Spleen (tissue), 7 donors: Measurements from ENCODE around the gene FNDC3A.

Source experiments
- POLR2A ChIP-seq, 3 donors: fragments of 450-650 bp; IDR thresholded peaks; one replicate each; pipeline ENCODE4 v1.5.1; 2017; ENCODE audit warnings: antibody characterized with exemption in 3 of 3, mild to moderate bottlenecking in 1 of 3
- POLR2AphosphoS5 ChIP-seq, 3 donors: sonication (generic); formaldehyde crosslinking; IDR thresholded peaks; one replicate each; pipeline ENCODE4 v1.5.1; 2017; ENCODE audit warnings: antibody characterized with exemption in 3 of 3
- TF ChIP-seq, protein P1 (sequence below), 11 experiments: fragments of 200-600 bp in 7 of 11; fragments of 450-650 bp in 4 of 11; sonication (generic) in 4 of 11; IDR thresholded peaks in 8 of 11; conservative IDR thresholded peaks in 3 of 11; 1 replicate in 7 of 11; 2 replicates in 4 of 11; pipeline versions ENCODE4 v1.4.0 to v1.8.0; 2016 to 2021; ENCODE audit warnings: antibody characterized with exemption in 11 of 11, inconsistent platforms in 4 of 11, mild to moderate bottlenecking in 1 of 11
- donor health status: DM: no; HTN: no; CAD: no; lungs with moderate emphysema.
- donor health status: DM: no; HTN: no; CAD: no.
- donor health status: DM: no; HTN: no; CAD: no.

DNA sequence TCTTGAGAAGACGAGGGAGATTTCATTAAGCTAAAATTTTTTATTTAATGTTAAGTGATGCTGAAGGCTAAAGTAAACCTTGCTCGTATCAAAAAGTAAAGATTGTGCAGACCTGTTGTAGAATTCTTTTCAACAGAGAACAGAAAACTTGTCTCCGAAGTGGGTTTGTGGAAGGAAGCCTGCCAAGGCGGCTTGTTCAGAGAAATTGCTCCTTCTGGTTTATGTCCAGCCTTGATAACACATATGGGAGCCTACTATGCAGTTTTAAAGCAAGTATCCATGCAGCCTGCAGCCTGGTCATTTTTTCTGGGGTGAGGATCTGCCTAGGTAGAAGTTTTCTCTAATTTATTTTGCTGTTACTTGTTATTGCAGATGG lies 245.9 kb downstream of the FNDC3A start:
- TF ChIP-seq, protein P1, sequence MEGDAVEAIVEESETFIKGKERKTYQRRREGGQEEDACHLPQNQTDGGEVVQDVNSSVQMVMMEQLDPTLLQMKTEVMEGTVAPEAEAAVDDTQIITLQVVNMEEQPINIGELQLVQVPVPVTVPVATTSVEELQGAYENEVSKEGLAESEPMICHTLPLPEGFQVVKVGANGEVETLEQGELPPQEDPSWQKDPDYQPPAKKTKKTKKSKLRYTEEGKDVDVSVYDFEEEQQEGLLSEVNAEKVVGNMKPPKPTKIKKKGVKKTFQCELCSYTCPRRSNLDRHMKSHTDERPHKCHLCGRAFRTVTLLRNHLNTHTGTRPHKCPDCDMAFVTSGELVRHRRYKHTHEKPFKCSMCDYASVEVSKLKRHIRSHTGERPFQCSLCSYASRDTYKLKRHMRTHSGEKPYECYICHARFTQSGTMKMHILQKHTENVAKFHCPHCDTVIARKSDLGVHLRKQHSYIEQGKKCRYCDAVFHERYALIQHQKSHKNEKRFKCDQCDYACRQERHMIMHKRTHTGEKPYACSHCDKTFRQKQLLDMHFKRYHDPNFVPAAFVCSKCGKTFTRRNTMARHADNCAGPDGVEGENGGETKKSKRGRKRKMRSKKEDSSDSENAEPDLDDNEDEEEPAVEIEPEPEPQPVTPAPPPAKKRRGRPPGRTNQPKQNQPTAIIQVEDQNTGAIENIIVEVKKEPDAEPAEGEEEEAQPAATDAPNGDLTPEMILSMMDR (IDR thresholded peaks at IDR 0.05 in 8 of 11, conservative IDR thresholded peaks at IDR 0.05 in 3 of 11), result no peak
- no peak for TF ChIP-seq POLR2A (IDR thresholded peaks at IDR 0.05)
- no peak for TF ChIP-seq POLR2AphosphoS5 (IDR thresholded peaks at IDR 0.05)
